IMR-90 (cell line): Measurements from ENCODE around the gene PRKACB. TPM values are rescaled to one million over a fixed set of nuclear protein-coding genes. Genes with fewer than 3 reads are reported as not detected.

Source experiments
- ATAC-seq: fragments of 200-7000 bp; cut with Tn5 transposase; 2 replicates; pipeline ENCODE4 v1.9.1; 2020; ENCODE audit warnings: low read depth, mild to moderate bottlenecking, moderate library complexity
- BruUV-seq: library from RNA; stranded (reverse); fragments of 400-500 nt; replicated peaks from 2 replicates; lab custom pipeline; 2021; lab: Mats Ljungman, UMichigan
- CTCF ChIA-PET: fragments of 300-600 bp; formaldehyde crosslinking; extraction: SDS; loops from one replicate; lab custom pipeline; 2021; ENCODE audit warnings: antibody characterized with exemption; lab: Yijun Ruan, JAX
- POLR2A ChIA-PET: fragments of 300-600 bp; sonication (Branson Sonifier 250); formaldehyde crosslinking; loops from one replicate; lab custom pipeline; 2022; ENCODE audit warnings: antibody characterized with exemption; ENCODE audit not compliant: unreplicated experiment; lab: Charles Lee
- DNase-seq: peaks from one replicate; pipeline ENCODE4 v3.0.0; 2013
- H2AFZ ChIP-seq: replicated peaks from 2 replicates; pipeline ENCODE3; 2013; ENCODE audit warnings: low read length, mild to moderate bottlenecking; ENCODE audit not compliant: poor library complexity
- H2AK5ac ChIP-seq: 2 replicates; pipeline ENCODE4 v1.6.1; 2013; ENCODE audit warnings: low read depth, low read length, inconsistent platforms
- H2AK9ac ChIP-seq: replicated peaks from 2 replicates; pipeline ENCODE3; 2013; ENCODE audit warnings: mild to moderate bottlenecking, low read depth, low read length, moderate library complexity; ENCODE audit not compliant: poor library complexity
- H2BK120ac ChIP-seq: 2 replicates; pipeline ENCODE4 v1.6.1; 2013; ENCODE audit warnings: low read depth, low read length, inconsistent platforms
- H2BK15ac ChIP-seq: 3 replicates; pipeline ENCODE4 v1.6.1; 2013; ENCODE audit warnings: low read depth, low read length, inconsistent platforms
- H2BK20ac ChIP-seq: 2 replicates; pipeline ENCODE4 v1.6.1; 2013; ENCODE audit warnings: low read depth, mild to moderate bottlenecking, inconsistent platforms, low read length, moderate library complexity
- H2BK5ac ChIP-seq: 2 replicates; pipeline ENCODE4 v1.6.1; 2013; ENCODE audit warnings: mild to moderate bottlenecking, low read depth, low read length, inconsistent platforms; ENCODE audit not compliant: poor library complexity, severe bottlenecking
- H3K14ac ChIP-seq: replicated peaks from 2 replicates; pipeline ENCODE4 v1.6.1; 2013; ENCODE audit warnings: low read depth, low read length, inconsistent platforms
- H3K18ac ChIP-seq: 2 replicates; pipeline ENCODE4 v1.6.1; 2013; ENCODE audit warnings: low read depth, low read length, control low read depth
- H3K23ac ChIP-seq: 2 replicates; pipeline ENCODE4 v1.6.1; 2013; ENCODE audit warnings: low read depth, low read length, inconsistent platforms
- H3K27ac ChIP-seq: 2 replicates; pipeline ENCODE4 v1.5.1; 2013; ENCODE audit warnings: mild to moderate bottlenecking, control low read depth, low read length; ENCODE audit not compliant: insufficient read depth
- H3K27me3 ChIP-seq: 2 replicates; pipeline ENCODE4 v1.6.1; 2013; ENCODE audit warnings: low read length; ENCODE audit not compliant: control insufficient read depth, insufficient read depth
- H3K36me3 ChIP-seq: 2 replicates; pipeline ENCODE4 v1.6.1; 2013; ENCODE audit warnings: low read length, mixed read lengths; ENCODE audit not compliant: control insufficient read depth, insufficient read depth
- H3K4ac ChIP-seq: 2 replicates; pipeline ENCODE4 v1.6.1; 2013; ENCODE audit warnings: low read depth, low read length, inconsistent platforms
- H3K4me1 ChIP-seq: 2 replicates; pipeline ENCODE4 v1.6.1; 2013; ENCODE audit warnings: low read length, mixed read lengths; ENCODE audit not compliant: control insufficient read depth, insufficient read depth
- H3K4me2 ChIP-seq: 2 replicates; pipeline ENCODE4 v1.6.1; 2013; ENCODE audit warnings: low read depth, mild to moderate bottlenecking, control low read depth, low read length, moderate library complexity
- H3K4me3 ChIP-seq: 2 replicates; pipeline ENCODE4 v1.5.1; 2013; ENCODE audit warnings: low read depth, mild to moderate bottlenecking, control low read depth, low read length, moderate library complexity; ENCODE audit not compliant: insufficient read depth
- H3K56ac ChIP-seq: 2 replicates; pipeline ENCODE4 v1.6.1; 2013; ENCODE audit warnings: low read length, inconsistent platforms; ENCODE audit not compliant: insufficient read depth; ENCODE audit errors: extremely low read depth
- H3K79me1 ChIP-seq, 2 experiments: 2 replicates each; pipeline ENCODE4 v1.6.1; 2013; ENCODE audit warnings: low read length in 2 of 2, inconsistent platforms in 1 of 2, low read depth in 1 of 2
- H3K9ac ChIP-seq: 2 replicates; pipeline ENCODE4 v1.6.1; 2013; ENCODE audit warnings: low read depth, low read length, control low read depth
- H3K9me1 ChIP-seq: 2 replicates; pipeline ENCODE4 v1.6.1; 2013; ENCODE audit warnings: low read length, inconsistent platforms; ENCODE audit not compliant: insufficient read depth
- H3K9me3 ChIP-seq: 2 replicates; pipeline ENCODE4 v1.6.1; 2013; ENCODE audit warnings: low read length; ENCODE audit not compliant: control insufficient read depth, insufficient read depth
- H4K20me1 ChIP-seq: 2 replicates; pipeline ENCODE4 v1.6.1; 2013; ENCODE audit warnings: low read length, inconsistent platforms; ENCODE audit not compliant: insufficient read depth
- H4K5ac ChIP-seq: 2 replicates; pipeline ENCODE4 v1.6.1; 2013; ENCODE audit warnings: mild to moderate bottlenecking, low read depth, low read length, control low read depth
- H4K8ac ChIP-seq, 2 experiments: 2 replicates each; pipeline ENCODE4 v1.6.1; 2013; ENCODE audit warnings: low read depth in 2 of 2, low read length in 2 of 2, control low read depth in 1 of 2, inconsistent platforms in 1 of 2
- H4K91ac ChIP-seq: 2 replicates; pipeline ENCODE4 v1.6.1; 2013; ENCODE audit warnings: low read depth, low read length, inconsistent platforms; ENCODE audit not compliant: insufficient read depth
- BHLHE40 ChIP-seq: fragments of 150-350 bp; IDR thresholded peaks from 2 replicates; pipeline ENCODE4 v1.6.1; 2016; ENCODE audit warnings: mild to moderate bottlenecking, low read depth, low read length
- CEBPB ChIP-seq: IDR thresholded peaks from 2 replicates; pipeline ENCODE4 v1.6.1; 2012; ENCODE audit warnings: low read depth, low read length, improper control_type of control experiment
- CHD1 ChIP-seq: IDR thresholded peaks from 2 replicates; pipeline ENCODE4 v1.6.1; 2012; ENCODE audit warnings: low read depth, low read length, improper control_type of control experiment
- CTCF ChIP-seq: conservative IDR thresholded peaks from 2 replicates; pipeline ENCODE4 v1.5.1; 2012; ENCODE audit warnings: mild to moderate bottlenecking, low read depth, low read length, improper control_type of control experiment
- ELK1 ChIP-seq: fragments of 150-350 bp; IDR thresholded peaks from 2 replicates; pipeline ENCODE4 v1.6.1; 2016; ENCODE audit warnings: low read depth, mild to moderate bottlenecking, low read length, moderate library complexity, borderline replicate concordance
- FOS ChIP-seq: fragments of 150-350 bp; IDR thresholded peaks from 2 replicates; pipeline ENCODE4 v1.6.1; 2016; ENCODE audit warnings: low read depth, low read length
- MAFK ChIP-seq: IDR thresholded peaks from 2 replicates; pipeline ENCODE4 v1.6.1; 2012; ENCODE audit warnings: low read depth, low read length, improper control_type of control experiment
- MAZ ChIP-seq: IDR thresholded peaks from 2 replicates; pipeline ENCODE4 v1.6.1; 2012; ENCODE audit warnings: low read depth, mild to moderate bottlenecking, low read length, improper control_type of control experiment, moderate library complexity, borderline replicate concordance
- MXI1 ChIP-seq: IDR thresholded peaks from 2 replicates; pipeline ENCODE4 v1.6.1; 2012; ENCODE audit warnings: low read depth, mild to moderate bottlenecking, low read length, moderate library complexity, borderline replicate concordance
- NFE2L2 ChIP-seq: fragments of 150-350 bp; IDR thresholded peaks from 2 replicates; pipeline ENCODE4 v1.6.1; 2016; ENCODE audit warnings: low read depth, mild to moderate bottlenecking, low read length
- POLR2A ChIP-seq: IDR thresholded peaks from 2 replicates; pipeline ENCODE4 v1.6.1; 2012; ENCODE audit warnings: mild to moderate bottlenecking, low read depth, low read length
- RAD21 ChIP-seq: IDR thresholded peaks from 2 replicates; pipeline ENCODE4 v1.6.1; 2012; ENCODE audit warnings: low read length, improper control_type of control experiment
- RCOR1 ChIP-seq: IDR thresholded peaks from 2 replicates; pipeline ENCODE4 v1.6.1; 2012; ENCODE audit warnings: mild to moderate bottlenecking, low read length, improper control_type of control experiment; ENCODE audit not compliant: insufficient replicate concordance
- RFX5 ChIP-seq: IDR thresholded peaks from 2 replicates; pipeline ENCODE4 v1.8.0; 2012; ENCODE audit warnings: low read depth, mild to moderate bottlenecking, low read length, moderate library complexity
- SMC3 ChIP-seq: fragments of 150-350 bp; IDR thresholded peaks from 2 replicates; pipeline ENCODE4 v1.6.1; 2016; ENCODE audit warnings: low read depth, mild to moderate bottlenecking, antibody characterized with exemption, low read length, moderate library complexity
- USF2 ChIP-seq: fragments of 150-350 bp; IDR thresholded peaks from 2 replicates; pipeline ENCODE4 v1.6.1; 2017; ENCODE audit warnings: mild to moderate bottlenecking, antibody characterized with exemption, low read length, low read depth
- WGBS, 2 experiments: methylation state at CpG; one replicate each; pipeline versions ENCODE4 v1.1.5 to v1.1.7; 2013; ENCODE audit warnings: missing lambda C conversion rate in 2 of 2; ENCODE audit not compliant: insufficient read length in 1 of 2; ENCODE audit errors: extremely low coverage in 2 of 2; 5-methylcytosine and 5-hydroxymethylcytosine counted together
- dilution Hi-C: fragments of 300-500 bp; cut with HindIII; formaldehyde crosslinking; loops from one replicate; pipeline ENCODE4 v1.14.3; 2018; ENCODE audit warnings: low sequenced_read_pairs; ENCODE audit not compliant: unreplicated experiment
- in situ Hi-C: fragments of 300-500 bp; cut with MboI; formaldehyde crosslinking; loops from 3 replicates; pipeline ENCODE4 v1.14.3; 2019; ENCODE audit warnings: low sequenced_read_pairs, inconsistent platforms, mixed read lengths
- intact Hi-C: fragments of 100-400 bp; cut with micrococcal nuclease; formaldehyde crosslinking; loops from 2 replicates; pipeline ENCODE4 v1.10.0; 2022
- polyA plus RNA-seq, 3 experiments: library from polyadenylated mRNA; depleted of rRNA; stranded (reverse); fragments of >200 nt; gene quantifications; 2 replicates each; pipeline ENCODE4 v1.2.3, GENCODE V29; 2012; ENCODE audit warnings: low replicate concordance in 1 of 3
- total RNA-seq: library from RNA; depleted of rRNA; stranded (reverse); fragments of >200 nt; gene quantifications from 2 replicates; pipeline ENCODE4 v1.2.3, GENCODE V29; 2012

Gene PRKACB
- total and polyA plus RNA-seq, 2 of the 4 experiments (the other 2 are of a cell fraction) = 8.2 to 8.3 TPM

GRCh38 chr1:84206375-84206774 lies 62.3 kb downstream of the PRKACB start:
- Histone ChIP-seq H3K14ac (no peak overlapping the region), H3K4ac (no peak overlapping the region), H3K9ac (no peak overlapping the region), H2BK5ac (no peak overlapping the region), H2AK9ac (no peak overlapping the region), H3K4me2 (no peak overlapping the region), H4K8ac (no peak overlapping the region), H3K79me1 (no peaks in the 10 kb centered on the region), H2BK15ac (no peak overlapping the region), H4K20me1 (no peaks in the 10 kb centered on the region), H4K91ac (no peak overlapping the region), H2AK5ac (no peak overlapping the region), H3K9me3 (no peaks in the 10 kb centered on the region), H3K27ac (no peak overlapping the region), H2AFZ (no peak overlapping the region), H3K36me3 (peaks cover 4% of the 10 kb centered on the region; the same call in 1 of the 2 replicates), H2BK20ac (no peak overlapping the region), H3K56ac (no peak overlapping the region), H2BK120ac (no peak overlapping the region), H3K18ac (no peak overlapping the region), H3K4me3 (no peak overlapping the region), H3K23ac (no peak overlapping the region), H4K5ac (no peak overlapping the region), H3K9me1 (no peaks in the 10 kb centered on the region), H3K27me3 (no peaks in the 10 kb centered on the region), H3K4me1 (no peaks in the 10 kb centered on the region)
- ATAC-seq (no peak), DNase-seq (no peak)
- in situ Hi-C loops (no loop called here), dilution Hi-C loops (no loop called here), intact Hi-C loops (loop anchor here (10.0 kb wide), 1 partner anchor 528 kb away; no protein-coding TSS in a partner anchor)
- TF ChIP-seq MXI1 (no peak), MAFK (no peak), POLR2A (no peak), USF2 (no peak), BHLHE40 (no peak), RFX5 (no peak), MAZ (no peak), SMC3 (no peak), FOS (no peak), RAD21 (no peak), CHD1 (no peak), NFE2L2 (no peak), RCOR1 (no peak), CEBPB (no peak), CTCF (no peak), ELK1 (no peak)
- POLR2A ChIA-PET = no interaction called here
- no TSS peak for BruUV-seq
- 100% methylated on average over 1 of the region's 1 CpG; no CpG with 5 or more reads in 1 of the 2 experiments for WGBS, 2 experiments
- CTCF ChIA-PET = interaction anchor here (0.5 kb wide), 1 partner anchor 1684 kb away, joined by 3 read pairs; no protein-coding TSS in a partner anchor
